ENCODE results near the gene ADTRP.
A peak's percentile ranks its signal among the peaks of the same experiment; 100 is the strongest.

The ADTRP gene

GRCh38 chr6:11778648-11779328, at the start of gene ADTRP:
Gene ADTRP (minus strand): TSS chr6:11778803. CDS start chr6:11778759, 44 bp downstream.
- no peak for DNase-seq

- DNase-seq, result no peak
Observed at GRCh38 chr6:11826779-11827178, 48.2 kb upstream of the ADTRP start.

- no peak for DNase-seq
Observed at GRCh38 chr6:11824986-11825385, 46.4 kb upstream of the ADTRP start.

- no peak for DNase-seq
Observed at GRCh38 chr6:11822346-11822745, 43.7 kb upstream of the ADTRP start.

- DNase-seq, result no peak
Observed at GRCh38 chr6:11821781-11822180, 43.2 kb upstream of the ADTRP start.

- no peak for DNase-seq
Observed at GRCh38 chr6:11820821-11821220, 42.2 kb upstream of the ADTRP start.

- DNase-seq, result no peak
Observed at GRCh38 chr6:11819486-11819885, 40.9 kb upstream of the ADTRP start.

GRCh38 chr6:11815231-11815630, 36.6 kb upstream of the ADTRP start:
- DNase-seq, result peak; percentile 11

GRCh38 chr6:11814819-11815218, 36.2 kb upstream of the ADTRP start:
- no peak for DNase-seq

GRCh38 chr6:11814106-11814505, 35.5 kb upstream of the ADTRP start:
- no peak for DNase-seq

- no peak for DNase-seq
Observed at GRCh38 chr6:11813606-11814005, 35.0 kb upstream of the ADTRP start.

GRCh38 chr6:11812951-11813350, 34.3 kb upstream of the ADTRP start:
- no peak for DNase-seq

GRCh38 chr6:11812439-11812838, 33.8 kb upstream of the ADTRP start:
- DNase-seq, result no peak

GRCh38 chr6:11811644-11812264, 33.2 kb upstream of the ADTRP start:
- DNase-seq, result no peak

GRCh38 chr6:11810854-11811643, 32.4 kb upstream of the ADTRP start:
- no peak for DNase-seq

GRCh38 chr6:11810039-11810541, 31.5 kb upstream of the ADTRP start:
- peak; percentile 25 for DNase-seq

- no peak for DNase-seq
Observed at GRCh38 chr6:11808054-11808453, 29.5 kb upstream of the ADTRP start.

GRCh38 chr6:11806561-11807317, 28.1 kb upstream of the ADTRP start:
- no peak for DNase-seq

- DNase-seq, result no peak
Observed at GRCh38 chr6:11805259-11806053, 26.9 kb upstream of the ADTRP start.

GRCh38 chr6:11804701-11805100, 26.1 kb upstream of the ADTRP start:
- DNase-seq, result no peak

- DNase-seq, result no peak
Observed at GRCh38 chr6:11804135-11804534, 25.5 kb upstream of the ADTRP start.

- DNase-seq, result no peak
Observed at GRCh38 chr6:11803591-11803971, 25.0 kb upstream of the ADTRP start.
